GM10248 (cell line): ENCODE results near the gene ZNF438.

Experiments used
- CTCF ChIA-PET: fragments of 300-600 bp; sonication (Branson Sonifier 250); formaldehyde crosslinking; extraction: SDS; loops from one replicate; lab custom pipeline; 2021; ENCODE audit warnings: antibody characterized with exemption; lab: Yijun Ruan, JAX
- POLR2A ChIA-PET: fragments of 350-650 bp; sonication (Branson Sonifier 250); formaldehyde crosslinking; extraction: SDS; loops from one replicate; lab custom pipeline; 2020; ENCODE audit warnings: antibody characterized with exemption; lab: Yijun Ruan, JAX
- DNase-seq: peaks from one replicate; pipeline ENCODE4 v3.0.0; 2012; ENCODE audit errors: extremely low spot score
- TF ChIP-seq, protein P1 (sequence below): IDR thresholded peaks from 2 replicates; pipeline ENCODE4 v1.5.1; 2012; ENCODE audit warnings: mild to moderate bottlenecking, low read depth; ENCODE audit errors: extremely low read depth, missing control alignments, control extremely low read depth

Gene ZNF438

DNA sequence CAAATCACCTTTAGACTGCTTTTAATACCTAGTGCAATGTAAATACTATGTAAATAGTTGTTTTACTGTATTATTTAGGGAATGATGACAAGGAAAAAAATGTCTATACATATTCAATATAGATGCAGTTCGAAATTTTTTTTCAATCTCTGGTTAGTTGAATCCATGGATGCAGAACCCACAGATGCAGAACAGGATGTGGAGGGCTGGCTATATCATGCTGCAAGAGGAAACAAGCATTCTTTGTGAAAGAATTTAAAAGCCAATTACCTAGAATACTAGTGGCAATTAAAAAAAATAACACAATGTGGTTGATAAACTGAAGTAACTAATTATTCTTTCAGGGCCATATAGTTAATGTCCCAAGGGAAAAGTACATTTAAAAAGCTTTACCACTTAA lies 170.4 kb downstream of the ZNF438 start:
- TF ChIP-seq, protein P1, sequence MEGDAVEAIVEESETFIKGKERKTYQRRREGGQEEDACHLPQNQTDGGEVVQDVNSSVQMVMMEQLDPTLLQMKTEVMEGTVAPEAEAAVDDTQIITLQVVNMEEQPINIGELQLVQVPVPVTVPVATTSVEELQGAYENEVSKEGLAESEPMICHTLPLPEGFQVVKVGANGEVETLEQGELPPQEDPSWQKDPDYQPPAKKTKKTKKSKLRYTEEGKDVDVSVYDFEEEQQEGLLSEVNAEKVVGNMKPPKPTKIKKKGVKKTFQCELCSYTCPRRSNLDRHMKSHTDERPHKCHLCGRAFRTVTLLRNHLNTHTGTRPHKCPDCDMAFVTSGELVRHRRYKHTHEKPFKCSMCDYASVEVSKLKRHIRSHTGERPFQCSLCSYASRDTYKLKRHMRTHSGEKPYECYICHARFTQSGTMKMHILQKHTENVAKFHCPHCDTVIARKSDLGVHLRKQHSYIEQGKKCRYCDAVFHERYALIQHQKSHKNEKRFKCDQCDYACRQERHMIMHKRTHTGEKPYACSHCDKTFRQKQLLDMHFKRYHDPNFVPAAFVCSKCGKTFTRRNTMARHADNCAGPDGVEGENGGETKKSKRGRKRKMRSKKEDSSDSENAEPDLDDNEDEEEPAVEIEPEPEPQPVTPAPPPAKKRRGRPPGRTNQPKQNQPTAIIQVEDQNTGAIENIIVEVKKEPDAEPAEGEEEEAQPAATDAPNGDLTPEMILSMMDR = no peak
- POLR2A ChIA-PET = no interaction called here
- CTCF ChIA-PET = interaction anchor here (0.9 to 1.3 kb wide), 2 partner anchors 14 to 21 kb away, joined by 3 read pairs; no protein-coding TSS in a partner anchor

DNA sequence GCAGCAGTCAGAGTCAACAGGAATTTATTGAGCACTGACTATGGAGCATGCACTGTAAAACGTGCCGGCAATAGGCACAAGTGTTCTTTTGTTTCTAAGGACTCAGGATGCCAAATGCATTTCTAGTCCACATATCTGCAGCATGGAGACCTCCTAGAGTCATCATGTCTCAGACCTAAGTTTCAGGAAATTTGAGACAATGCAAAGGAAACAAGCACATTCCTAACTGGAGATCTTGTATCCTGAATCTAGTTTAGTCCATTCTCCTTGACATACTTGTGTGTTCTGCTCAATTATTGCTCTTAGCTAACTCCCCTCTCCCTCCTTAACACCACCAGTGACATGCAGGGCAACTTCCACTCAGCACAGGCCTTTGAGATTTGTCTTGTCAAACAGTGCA lies 173.2 kb downstream of the ZNF438 start:
- CTCF ChIA-PET = interaction anchor here (1.5 kb wide), 1 partner anchor 106 kb away, joined by 3 read pairs; no protein-coding TSS in a partner anchor

More for the DNA sequence above, 170.4 kb downstream of the ZNF438 start:
- DNase-seq = no peak

DNA sequence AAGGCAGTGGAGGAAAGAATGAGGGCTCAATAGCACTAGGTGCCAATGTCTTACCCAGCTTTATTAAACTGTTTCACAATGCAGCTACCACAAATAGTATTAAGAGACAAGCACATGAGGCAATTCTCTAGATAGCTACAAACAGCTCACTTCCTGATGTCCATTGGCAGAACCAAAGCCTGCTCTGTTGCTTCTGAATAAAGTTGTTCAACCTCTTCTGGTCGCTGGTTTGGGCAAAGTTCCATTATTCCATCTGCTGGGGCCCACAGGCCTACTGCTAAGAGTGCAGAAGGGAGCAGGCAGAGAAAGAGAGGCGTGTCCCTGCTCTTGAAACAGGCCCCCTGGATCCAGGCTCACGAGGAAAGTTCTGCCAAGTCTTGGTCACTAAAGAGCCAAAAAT lies 173.9 kb downstream of the ZNF438 start:
- ChIA-PET CTCF (interaction anchor here (1.5 kb wide), 1 partner anchor 106 kb away, joined by 3 read pairs; no protein-coding TSS in a partner anchor), POLR2A (no interaction called here)
- TF ChIP-seq, protein P1 = no peak
- no peak for DNase-seq

More for the DNA sequence above, 173.2 kb downstream of the ZNF438 start:
- POLR2A ChIA-PET = no interaction called here
- TF ChIP-seq, protein P1 = no peak
- DNase-seq = no peak

DNA sequence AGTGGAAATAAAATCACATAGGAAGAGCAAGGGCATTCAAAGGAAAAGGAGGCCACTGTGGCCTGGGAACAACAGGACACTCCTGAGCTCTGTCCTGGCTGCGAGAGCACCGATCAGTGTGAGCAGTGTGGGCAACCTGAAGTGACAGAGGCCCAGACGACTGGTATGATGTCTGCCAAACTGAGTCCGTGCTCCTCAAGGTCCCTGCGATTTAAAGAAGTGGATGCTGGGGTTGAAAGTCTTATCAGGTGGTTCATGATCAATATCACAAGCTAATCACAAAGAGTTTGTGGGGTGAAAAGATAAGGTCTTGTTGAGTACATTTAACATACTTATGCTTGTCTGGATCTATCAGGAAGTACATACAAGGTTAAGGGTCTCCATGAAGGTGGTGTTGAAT lies 176.5 kb downstream of the ZNF438 start:
- TF ChIP-seq, protein P1 = no peak

DNA sequence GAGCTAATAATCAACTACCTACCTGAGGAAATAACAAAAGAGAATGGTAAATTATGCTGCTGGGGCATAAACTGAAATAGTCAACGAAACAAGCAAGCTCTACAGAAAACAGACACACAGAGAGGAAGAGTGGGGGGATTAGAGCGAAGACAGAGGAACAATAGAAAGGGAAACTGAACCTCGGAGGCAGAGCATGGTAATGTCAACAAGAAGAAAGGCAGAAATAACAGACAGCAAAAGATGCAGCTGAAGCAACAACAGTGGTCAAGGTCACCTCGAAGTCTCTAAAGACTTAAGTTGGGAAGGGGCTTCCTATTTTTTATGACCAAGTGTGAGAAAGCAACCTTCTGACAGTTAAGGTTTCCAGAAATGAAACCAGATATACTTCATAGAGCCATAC lies 177.0 kb downstream of the ZNF438 start:
- POLR2A ChIA-PET = no interaction called here
- no peak for DNase-seq

More for the DNA sequence above, 176.5 kb downstream of the ZNF438 start:
- POLR2A ChIA-PET = no interaction called here
- CTCF ChIA-PET = interaction anchor here (1.4 kb wide), 1 partner anchor 15 kb away, joined by 3 read pairs; no protein-coding TSS in a partner anchor
- DNase-seq = no peak

DNA sequence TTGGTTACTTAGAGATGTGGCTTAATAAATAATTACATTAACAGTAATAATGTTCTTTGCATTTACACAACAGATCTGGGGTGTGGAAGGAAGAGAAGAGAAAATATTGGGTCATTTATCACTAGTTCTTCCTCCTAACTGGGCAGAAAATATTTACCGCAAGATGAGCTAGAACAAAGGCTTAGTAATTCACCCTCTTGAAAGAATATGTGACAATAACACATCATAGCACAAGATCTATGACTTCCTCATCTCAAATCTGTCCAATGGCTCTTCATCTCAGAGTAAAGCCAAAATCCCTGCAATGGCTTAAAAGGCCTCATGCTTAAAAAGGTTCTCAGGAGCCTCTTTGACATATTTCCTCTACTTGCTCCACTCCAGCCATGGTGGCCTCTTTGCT lies 178.6 kb downstream of the ZNF438 start:
- DNase-seq = no peak
- TF ChIP-seq, protein P1 = no peak
- ChIA-PET POLR2A (no interaction called here), CTCF (interaction anchor here (1.9 kb wide), 1 partner anchor 19 kb away, joined by 4 read pairs; no protein-coding TSS in a partner anchor)

More for the DNA sequence above, 177.0 kb downstream of the ZNF438 start:
- TF ChIP-seq, protein P1 = no peak
- CTCF ChIA-PET = interaction anchor here (1.4 to 1.9 kb wide), 2 partner anchors 15 to 21 kb away, joined by 3 to 4 read pairs; no protein-coding TSS in a partner anchor
